SK-N-SH treated with all-trans-retinoic acid at 6 μM for 48 hours (cell line): Measurements from ENCODE around the gene IGFL4.

ENCODE experiments used
- ATAC-seq: fragments of 200-7000 bp; cut with Tn5 transposase; 3 replicates; pipeline ENCODE4 v1.9.1; 2020; ENCODE audit warnings: mild to moderate bottlenecking, moderate library complexity
- ARNTL ChIP-seq: fragments of 450-650 bp; formaldehyde crosslinking; IDR thresholded peaks from 2 replicates; pipeline ENCODE4 v1.5.0; 2020; ENCODE audit warnings: low read depth, mild to moderate bottlenecking, moderate library complexity, borderline replicate concordance
- BACH2 ChIP-seq: fragments of 250-450 bp; sonication (Bioruptor Pico); IDR thresholded peaks from 2 replicates; pipeline ENCODE4 v1.9.0; 2021; ENCODE audit warnings: mild to moderate bottlenecking, borderline replicate concordance
- CREB5 ChIP-seq: fragments of 250-450 bp; sonication (Bioruptor Pico); IDR thresholded peaks from 2 replicates; pipeline ENCODE4 v1.5.1; 2020; ENCODE audit warnings: low read depth, mild to moderate bottlenecking, moderate library complexity
- CSDC2 ChIP-seq: fragments of 250-450 bp; sonication (Bioruptor Pico); IDR thresholded peaks from 2 replicates; pipeline ENCODE4 v1.5.0; 2020; ENCODE audit warnings: mild to moderate bottlenecking, moderate library complexity
- CSRNP3 ChIP-seq: fragments of 250-450 bp; sonication (Bioruptor Pico); IDR thresholded peaks from 2 replicates; pipeline ENCODE4 v1.5.1; 2021; ENCODE audit warnings: mild to moderate bottlenecking, moderate library complexity
- ESRRG ChIP-seq: fragments of 250-450 bp; sonication (Bioruptor Pico); IDR thresholded peaks from 2 replicates; pipeline ENCODE4 v1.6.1; 2021; ENCODE audit warnings: mild to moderate bottlenecking
- GLIS3 ChIP-seq: fragments of 250-450 bp; sonication (Bioruptor Pico); IDR thresholded peaks from 2 replicates; pipeline ENCODE4 v1.5.0; 2020; ENCODE audit warnings: mild to moderate bottlenecking, moderate library complexity
- ISL1 ChIP-seq: fragments of 250-450 bp; sonication (Bioruptor Pico); IDR thresholded peaks from 2 replicates; pipeline ENCODE4 v2.1.2; 2022; ENCODE audit warnings: mild to moderate bottlenecking, moderate library complexity
- OSR1 ChIP-seq: fragments of 250-450 bp; sonication (Bioruptor Pico); IDR thresholded peaks from 2 replicates; pipeline ENCODE4 v1.8.0; 2022; ENCODE audit warnings: moderate library complexity, mild to moderate bottlenecking, inconsistent platforms
- PATZ1 ChIP-seq: fragments of 250-450 bp; sonication (Bioruptor Pico); IDR thresholded peaks from 2 replicates; pipeline ENCODE4 v1.8.0; 2020; ENCODE audit warnings: mild to moderate bottlenecking, moderate library complexity, borderline replicate concordance
- POU6F1 ChIP-seq: fragments of 250-450 bp; sonication (Bioruptor Pico); IDR thresholded peaks from 2 replicates; pipeline ENCODE4 v1.8.0; 2021; ENCODE audit warnings: low read depth, mild to moderate bottlenecking, moderate library complexity, borderline replicate concordance
- PPARA ChIP-seq: fragments of 250-450 bp; sonication (Bioruptor Pico); IDR thresholded peaks from 2 replicates; pipeline ENCODE4 v1.5.0; 2020; ENCODE audit warnings: mild to moderate bottlenecking, borderline replicate concordance
- TCF4 ChIP-seq: fragments of 250-450 bp; sonication (Bioruptor Pico); IDR thresholded peaks from 2 replicates; pipeline ENCODE4 v1.8.0; 2021; ENCODE audit warnings: mild to moderate bottlenecking, moderate library complexity, borderline replicate concordance
- TOX ChIP-seq: fragments of 250-450 bp; sonication (Bioruptor Pico); IDR thresholded peaks from 2 replicates; pipeline ENCODE4 v1.8.0; 2021; ENCODE audit warnings: mild to moderate bottlenecking, moderate library complexity, borderline replicate concordance
- TSHZ2 ChIP-seq: fragments of 250-450 bp; sonication (Bioruptor Pico); IDR thresholded peaks from 2 replicates; pipeline ENCODE4 v1.5.0; 2020; ENCODE audit warnings: mild to moderate bottlenecking, moderate library complexity
- ZC3H10 ChIP-seq: fragments of 250-450 bp; sonication (Bioruptor Pico); IDR thresholded peaks from 2 replicates; pipeline ENCODE4 v1.5.1; 2021; ENCODE audit warnings: mild to moderate bottlenecking, moderate library complexity
- ZFP30 ChIP-seq: fragments of 450-650 bp; formaldehyde crosslinking; IDR thresholded peaks from 2 replicates; pipeline ENCODE4 v1.5.0; 2022; ENCODE audit warnings: mild to moderate bottlenecking, moderate library complexity
- ZNF565 ChIP-seq: fragments of 450-650 bp; formaldehyde crosslinking; conservative IDR thresholded peaks from 2 replicates; pipeline ENCODE4 v1.5.0; 2020; ENCODE audit warnings: low read depth, mild to moderate bottlenecking, moderate library complexity
- ZNF70 ChIP-seq: fragments of 450-650 bp; formaldehyde crosslinking; IDR thresholded peaks from 2 replicates; pipeline ENCODE4 v1.5.0; 2020; ENCODE audit warnings: mild to moderate bottlenecking, moderate library complexity
- ZNF8 ChIP-seq: fragments of 450-650 bp; formaldehyde crosslinking; IDR thresholded peaks from 2 replicates; pipeline ENCODE4 v1.5.0; 2020; ENCODE audit warnings: mild to moderate bottlenecking, moderate library complexity

The IGFL4 gene

GRCh38 chr19:46079576-46079975 is 38.8 kb upstream of the IGFL4 start:
- no peak for TF ChIP-seq CSRNP3 (CRISPR knock-in tag)
- TF ChIP-seq CSDC2 (CRISPR knock-in tag) = no peak
- TF ChIP-seq ZFP30 = no peak
- no peak for TF ChIP-seq ARNTL (CRISPR knock-in tag)
- no peak for TF ChIP-seq ESRRG (CRISPR knock-in tag)
- TF ChIP-seq ZNF565 (CRISPR knock-in tag) = no peak
- TF ChIP-seq OSR1 (CRISPR knock-in tag) = no peak
- TF ChIP-seq CREB5 (CRISPR knock-in tag) = no peak
- no peak for TF ChIP-seq TOX (CRISPR knock-in tag)
- no peak for TF ChIP-seq TSHZ2 (CRISPR knock-in tag)
- no peak for TF ChIP-seq TCF4 (CRISPR knock-in tag)
- TF ChIP-seq POU6F1 (CRISPR knock-in tag) = no peak
- TF ChIP-seq ZC3H10 (CRISPR knock-in tag) = no peak
- TF ChIP-seq ISL1 (CRISPR knock-in tag) = no peak
- no peak for TF ChIP-seq GLIS3 (CRISPR knock-in tag)
- no peak for TF ChIP-seq PPARA (CRISPR knock-in tag)
- no peak for TF ChIP-seq ZNF8 (CRISPR knock-in tag)
- no peak for TF ChIP-seq BACH2 (CRISPR knock-in tag)
- TF ChIP-seq ZNF70 = no peak
- no peak for ATAC-seq

- peak; percentile 43 for ATAC-seq
Measured at GRCh38 chr19:46078573-46079332, 38.0 kb upstream of the IGFL4 start.

- ATAC-seq = no peak
Measured at GRCh38 chr19:46077815-46078167, 37.0 kb upstream of the IGFL4 start.

More at GRCh38 chr19:46077815-46078167, 37.0 kb upstream of the IGFL4 start:
- TF ChIP-seq ZNF565 (CRISPR knock-in tag) (no peak), CSRNP3 (CRISPR knock-in tag) (no peak), TOX (CRISPR knock-in tag) (no peak), OSR1 (CRISPR knock-in tag) (no peak), ARNTL (CRISPR knock-in tag) (no peak), ESRRG (CRISPR knock-in tag) (no peak), PPARA (CRISPR knock-in tag) (no peak), PATZ1 (CRISPR knock-in tag) (no peak), TCF4 (CRISPR knock-in tag) (no peak), GLIS3 (CRISPR knock-in tag) (no peak), CREB5 (CRISPR knock-in tag) (no peak)
